Measurements from ENCODE around the gene OR6B2. TPM values are rescaled to one million over a fixed set of nuclear protein-coding genes. Genes with fewer than 3 reads are reported as not detected.

Gene OR6B2
- total RNA-seq, 1 donor from 2014 or later, result not detected

DNA sequence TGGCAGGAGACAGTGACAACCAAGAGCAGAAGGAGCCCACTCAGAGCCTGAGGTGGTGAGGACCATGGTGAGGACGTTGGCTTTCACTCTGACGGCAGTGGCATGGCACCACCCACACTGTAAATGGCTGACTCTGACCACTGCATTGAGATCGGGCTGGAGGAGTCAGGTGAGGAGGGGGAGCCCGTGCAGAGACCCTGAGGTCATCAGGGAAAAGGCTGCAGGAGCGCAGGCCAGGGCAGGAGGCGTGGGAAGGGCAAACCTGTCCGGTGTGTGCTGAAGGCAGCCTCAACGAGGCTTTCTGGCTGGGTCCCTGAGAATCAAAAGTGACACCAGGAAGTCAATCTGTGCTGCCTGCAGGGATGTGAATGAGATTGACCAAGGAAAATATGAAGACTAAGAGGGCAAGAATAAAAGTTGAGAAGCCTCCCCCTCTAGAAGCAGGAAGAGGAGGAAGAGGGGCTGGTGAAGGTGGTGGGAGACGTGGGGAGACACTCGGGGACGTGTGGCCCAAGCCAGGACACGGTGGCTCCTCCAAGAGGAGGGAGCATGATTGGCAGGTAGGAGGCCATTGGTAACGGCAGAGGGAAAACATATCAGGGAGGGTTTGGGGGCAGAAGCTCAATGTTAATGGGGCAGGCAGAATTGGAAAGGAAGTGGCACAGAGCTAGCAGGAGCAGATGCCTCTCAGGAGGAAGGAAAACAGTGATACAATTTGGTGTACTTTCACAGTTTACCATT, 25.1 kb upstream of the OR6B2 start:
- no peaks in the 10 kb centered on the region for H3K4me1 ChIP-seq
- TF ChIP-seq POLR2AphosphoS5 (IDR thresholded peaks at IDR 0.05; ENCODE audit: insufficient read depth in 1 of 2, low read depth in 1 of 2) (no peak), CTCF (IDR thresholded peaks at IDR 0.05) (no peak), POLR2A (IDR thresholded peaks at IDR 0.05) (no peak)
- no peak overlapping the region for H3K4me3 ChIP-seq
- H3K27me3 ChIP-seq, result no peaks in the 10 kb centered on the region
- H3K36me3 ChIP-seq, result no peaks in the 10 kb centered on the region
- no peaks in the 10 kb centered on the region for H3K9me3 ChIP-seq
- intact Hi-C loops (cut with DNase I), result loop anchor here (5.0 kb wide), 1 partner anchor 92 kb away; no protein-coding TSS in a partner anchor
- no peak overlapping the region for H3K27ac ChIP-seq
- DNase-seq (ENCODE audit: extremely low spot score in 2 of 2), result no peak

- H3K36me3 ChIP-seq, result no peaks in the 10 kb centered on the region
- DNase-seq (ENCODE audit: extremely low spot score in 2 of 2), result no peak
- H3K4me1 ChIP-seq, result no peaks in the 10 kb centered on the region
- no peak within 1 kb of the TSS for H3K4me3 ChIP-seq
- H3K27ac ChIP-seq, result no peak within 1 kb of the TSS
- H3K9me3 ChIP-seq, result no peaks in the 10 kb centered on the region
- TF ChIP-seq POLR2AphosphoS5 (IDR thresholded peaks at IDR 0.05; ENCODE audit: insufficient read depth in 1 of 2, low read depth in 1 of 2), result no peak
- no peak for TF ChIP-seq POLR2A (IDR thresholded peaks at IDR 0.05)
- intact Hi-C loops (cut with DNase I), result no loop called here
- no peaks in the 10 kb centered on the region for H3K27me3 ChIP-seq
Measured at GRCh38 chr2:240053173-240054155, 23.2 kb upstream of the OR6B2 start, which contains the start of gene OR6B3. OR6B3 (minus strand) TSS chr2:240053521.

DNA sequence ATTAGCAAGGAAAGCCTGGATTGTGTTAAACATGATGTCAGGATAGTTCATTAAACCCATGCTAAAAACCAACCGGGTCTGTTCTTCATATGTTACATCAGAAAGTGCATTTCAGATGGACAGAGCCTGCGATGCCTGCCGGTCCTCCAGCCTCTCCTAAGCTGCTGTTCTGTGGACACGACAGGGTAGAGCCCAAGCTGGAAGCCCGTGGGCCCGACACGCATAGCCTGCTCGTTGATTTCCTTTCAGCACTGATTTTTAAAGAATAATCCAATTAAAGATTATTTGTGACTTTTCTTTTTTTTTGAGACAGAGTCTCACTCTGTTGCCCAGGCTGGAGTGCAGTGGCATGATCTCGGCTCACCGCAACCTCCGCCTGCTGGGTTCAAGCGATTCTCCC, 22.3 kb upstream of the OR6B2 start:
- intact Hi-C loops (cut with DNase I), result no loop called here
- H3K9me3 ChIP-seq, result no peaks in the 10 kb centered on the region
- DNase-seq (ENCODE audit: extremely low spot score in 2 of 2), result no peak
- no peaks in the 10 kb centered on the region for H3K27me3 ChIP-seq
- no peaks in the 10 kb centered on the region for H3K36me3 ChIP-seq
- no peak overlapping the region for H3K4me3 ChIP-seq
- no peaks in the 10 kb centered on the region for H3K4me1 ChIP-seq
- no peak overlapping the region for H3K27ac ChIP-seq
- no peak for TF ChIP-seq POLR2A (IDR thresholded peaks at IDR 0.05)
- TF ChIP-seq POLR2AphosphoS5 (IDR thresholded peaks at IDR 0.05; ENCODE audit: insufficient read depth in 1 of 2, low read depth in 1 of 2), result no peak
- TF ChIP-seq CTCF (IDR thresholded peaks at IDR 0.05), result no peak

DNA sequence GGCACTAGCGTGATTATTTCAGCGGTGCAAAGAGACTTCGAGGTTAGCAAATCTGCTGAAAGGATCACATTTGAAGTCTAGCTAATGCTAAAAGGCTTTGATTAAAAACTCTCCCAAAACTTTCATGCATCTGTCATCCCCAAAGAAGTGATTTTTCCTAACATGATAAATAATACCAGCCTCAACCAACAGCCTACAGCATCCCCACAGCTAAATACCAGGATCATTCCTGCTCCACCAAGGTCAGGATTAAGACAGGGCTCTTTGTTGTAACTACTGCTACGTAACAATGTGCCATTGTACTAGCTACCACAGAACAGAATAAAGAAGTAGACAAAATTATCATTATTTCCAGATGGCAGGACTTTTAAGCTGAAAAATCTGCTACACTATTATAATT, 21.5 kb upstream of the OR6B2 start:
- Histone ChIP-seq H3K36me3 (no peaks in the 10 kb centered on the region), H3K27me3 (no peaks in the 10 kb centered on the region), H3K27ac (no peak overlapping the region), H3K4me1 (no peaks in the 10 kb centered on the region), H3K4me3 (no peak overlapping the region), H3K9me3 (no peaks in the 10 kb centered on the region)
- intact Hi-C loops (cut with DNase I), result no loop called here
- TF ChIP-seq POLR2AphosphoS5 (IDR thresholded peaks at IDR 0.05; ENCODE audit: insufficient read depth in 1 of 2, low read depth in 1 of 2), result no peak
- TF ChIP-seq CTCF (IDR thresholded peaks at IDR 0.05), result no peak
- no peak for TF ChIP-seq POLR2A (IDR thresholded peaks at IDR 0.05)
- no peak for DNase-seq (ENCODE audit: extremely low spot score in 2 of 2)

GRCh38 chr2:240050278-240050677, 20.0 kb upstream of the OR6B2 start:
- H3K4me1 ChIP-seq, result no peaks in the 10 kb centered on the region
- no peak overlapping the region for H3K27ac ChIP-seq
- DNase-seq (ENCODE audit: extremely low spot score in 2 of 2), result no peak
- intact Hi-C loops (cut with DNase I), result no loop called here
- no peaks in the 10 kb centered on the region for H3K36me3 ChIP-seq
- no peak overlapping the region for H3K4me3 ChIP-seq
- H3K27me3 ChIP-seq, result no peaks in the 10 kb centered on the region
- no peaks in the 10 kb centered on the region for H3K9me3 ChIP-seq
- no peak for TF ChIP-seq POLR2A (IDR thresholded peaks at IDR 0.05)
- no peak for TF ChIP-seq POLR2AphosphoS5 (IDR thresholded peaks at IDR 0.05; ENCODE audit: insufficient read depth in 1 of 2, low read depth in 1 of 2)
- TF ChIP-seq CTCF (IDR thresholded peaks at IDR 0.05), result no peak
